SK-N-SH (cell line): ENCODE data around the gene CELF4. TPM values are rescaled to one million over a fixed set of nuclear protein-coding genes. Genes with fewer than 3 reads are reported as not detected.

Source experiments
- CTCF ChIA-PET: fragments of 300-600, 350-600 bp; formaldehyde crosslinking; extraction: SDS; loops from one replicate; lab custom pipeline; 2021; lab: Yijun Ruan, JAX
- POLR2A ChIA-PET: fragments of 350-600 bp; sonication (Branson Sonifier 250); formaldehyde crosslinking; extraction: SDS; loops from one replicate; lab custom pipeline; 2020; ENCODE audit warnings: antibody characterized with exemption, inconsistent platforms; lab: Yijun Ruan, JAX
- DNase-seq: peaks from one replicate; pipeline ENCODE4 v3.0.0; 2012
- H2AFZ ChIP-seq: fragments of 200-600 bp; sonication (generic); 2 replicates; pipeline ENCODE4 v1.8.1; 2016; ENCODE audit warnings: antibody characterized with exemption, mild to moderate bottlenecking, low read depth
- H3F3A ChIP-seq: fragments of 200-600 bp; sonication (generic); replicated peaks from 2 replicates; pipeline ENCODE3; 2016; ENCODE audit warnings: antibody characterized with exemption, mild to moderate bottlenecking; ENCODE audit not compliant: insufficient read depth
- H3K27ac ChIP-seq, 2 experiments: fragments of 200-500 bp in 1 of 2; fragments of 200-600 bp in 1 of 2; sonication (Bioruptor generic) in 1 of 2; sonication (generic), shearing (Covaris generic) in 1 of 2; 2 replicates each; pipeline versions ENCODE4 v1.5.1 to v1.6.1; 2014 to 2016; ENCODE audit warnings: low read depth in 2 of 2, inconsistent platforms in 1 of 2, low read length in 1 of 2, mild to moderate bottlenecking in 1 of 2, mixed read lengths in 1 of 2
- H3K27me3 ChIP-seq: fragments of 200-600 bp; sonication (generic), shearing (Covaris generic); 2 replicates; pipeline ENCODE4 v1.6.1; 2016; ENCODE audit warnings: mixed run types; ENCODE audit not compliant: insufficient read depth
- H3K36me3 ChIP-seq, 2 experiments: fragments of 200-500 bp in 1 of 2; fragments of 200-600 bp in 1 of 2; sonication (Bioruptor generic) in 1 of 2; sonication (generic) in 1 of 2; replicated peaks in 1 of 2; 2 replicates each; pipeline versions ENCODE3 to v1.5.1; 2014 to 2016; ENCODE audit warnings: low read length in 1 of 2, mild to moderate bottlenecking in 1 of 2; ENCODE audit not compliant: insufficient read depth in 2 of 2, control insufficient read depth in 1 of 2
- H3K4me1 ChIP-seq, 2 experiments: fragments of 200-500 bp in 1 of 2; fragments of 200-600 bp in 1 of 2; sonication (Bioruptor generic) in 1 of 2; sonication (generic), shearing (Covaris generic) in 1 of 2; 2 replicates each; pipeline versions ENCODE4 v1.5.1 to v1.6.1; 2014 to 2016; ENCODE audit warnings: low read depth in 1 of 2, low read length in 1 of 2, mixed run types in 1 of 2; ENCODE audit not compliant: insufficient read depth in 2 of 2, control insufficient read depth in 1 of 2
- H3K4me2 ChIP-seq: fragments of 200-600 bp; sonication (generic), shearing (Covaris generic); 2 replicates; pipeline ENCODE4 v1.6.1; 2017; ENCODE audit warnings: mixed run types
- H3K4me3 ChIP-seq, 2 experiments: fragments of 200-500 bp in 1 of 2; fragments of 200-600 bp in 1 of 2; sonication (Bioruptor generic) in 1 of 2; sonication (generic), shearing (Covaris generic) in 1 of 2; 2 replicates each; pipeline versions ENCODE4 v1.5.1 to v1.8.1; 2014 to 2016; ENCODE audit warnings: low read depth in 2 of 2, inconsistent platforms in 1 of 2, low read length in 1 of 2, mild to moderate bottlenecking in 1 of 2, mixed read lengths in 1 of 2, moderate library complexity in 1 of 2
- H3K79me2 ChIP-seq: fragments of 200-600 bp; sonication (generic); 2 replicates; pipeline ENCODE4 v1.8.1; 2017; ENCODE audit warnings: mild to moderate bottlenecking; ENCODE audit not compliant: insufficient read depth
- H3K9ac ChIP-seq: fragments of 200-600 bp; sonication (generic); 2 replicates; pipeline ENCODE4 v1.6.1; 2017; ENCODE audit warnings: mixed run types
- H3K9me2 ChIP-seq: fragments of 200-600 bp; sonication (generic); 2 replicates; pipeline ENCODE4 v1.6.1; 2017; ENCODE audit warnings: mixed run types
- H3K9me3 ChIP-seq: fragments of 200-600 bp; sonication (generic); 2 replicates; pipeline ENCODE4 v1.6.1; 2017; ENCODE audit warnings: mixed run types, mild to moderate bottlenecking, moderate library complexity
- H4K20me1 ChIP-seq: fragments of 200-600 bp; sonication (generic); 2 replicates; pipeline ENCODE4 v1.6.1; 2017; ENCODE audit warnings: mild to moderate bottlenecking, mixed run types; ENCODE audit not compliant: insufficient read depth
- CHD2 ChIP-seq: fragments of 150-350 bp; IDR thresholded peaks from 2 replicates; pipeline ENCODE4 v1.6.1; 2018; ENCODE audit warnings: low read length; ENCODE audit not compliant: partially characterized antibody
- EP300 ChIP-seq, 2 experiments: IDR thresholded peaks; 2 replicates each; pipeline versions ENCODE4 v1.4.0 to v1.6.1; 2012; ENCODE audit warnings: borderline replicate concordance in 1 of 2, low read depth in 1 of 2, low read length in 1 of 2
- FOSL2 ChIP-seq: IDR thresholded peaks from 2 replicates; pipeline ENCODE4 v1.4.0; 2012; ENCODE audit warnings: low read depth, mild to moderate bottlenecking, moderate library complexity, borderline replicate concordance
- FOXJ3 ChIP-seq: sonication (generic); formaldehyde crosslinking; IDR thresholded peaks from 2 replicates; pipeline ENCODE4 v1.5.1; 2020; ENCODE audit warnings: mild to moderate bottlenecking, missing genetic modification reagents
- GATA2 ChIP-seq: sonication (generic); formaldehyde crosslinking; IDR thresholded peaks from 2 replicates; pipeline ENCODE4 v1.5.0; 2020; ENCODE audit warnings: mild to moderate bottlenecking, missing genetic modification reagents
- JUND ChIP-seq: IDR thresholded peaks from 2 replicates; pipeline ENCODE4 v1.4.0; 2012
- MXI1 ChIP-seq: IDR thresholded peaks from 2 replicates; pipeline ENCODE4 v1.6.1; 2012; ENCODE audit warnings: mild to moderate bottlenecking, low read depth, low read length, improper control_type of control experiment
- NFIC ChIP-seq: IDR thresholded peaks from 2 replicates; pipeline ENCODE4 v1.4.0; 2012; ENCODE audit warnings: borderline replicate concordance
- RAD21 ChIP-seq: IDR thresholded peaks from 2 replicates; pipeline ENCODE4 v1.6.1; 2012; ENCODE audit warnings: mild to moderate bottlenecking, low read length
- RCOR1 ChIP-seq: fragments of 150-350 bp; IDR thresholded peaks from 2 replicates; pipeline ENCODE4 v1.6.1; 2017; ENCODE audit warnings: antibody characterized with exemption, low read length
- REST ChIP-seq: IDR thresholded peaks from 2 replicates; pipeline ENCODE4 v1.6.1; 2012; ENCODE audit warnings: mild to moderate bottlenecking, low read depth, low read length, moderate library complexity
- SMC3 ChIP-seq: IDR thresholded peaks from 2 replicates; pipeline ENCODE4 v1.6.1; 2012; ENCODE audit warnings: low read depth, low read length, improper control_type of control experiment
- TCF12 ChIP-seq: IDR thresholded peaks from 2 replicates; pipeline ENCODE4 v1.4.0; 2012
- TEAD4 ChIP-seq: IDR thresholded peaks from 2 replicates; pipeline ENCODE4 v1.4.0; 2012; ENCODE audit warnings: mild to moderate bottlenecking, borderline replicate concordance; ENCODE audit not compliant: insufficient read depth
- USF2 ChIP-seq: fragments of 150-350 bp; IDR thresholded peaks from 2 replicates; pipeline ENCODE4 v1.6.1; 2017; ENCODE audit warnings: antibody characterized with exemption, low read length, low read depth, borderline replicate concordance
- WGBS: methylation state at CpG from one replicate; pipeline ENCODE4 v1.1.6; 2017; ENCODE audit warnings: low lambda C conversion rate; 5-methylcytosine and 5-hydroxymethylcytosine counted together
- polyA plus RNA-seq, 3 experiments: library from polyadenylated mRNA; depleted of rRNA; stranded (reverse); fragments of >200 nt; gene quantifications; 2 replicates each; pipeline ENCODE4 v1.2.3, GENCODE V29; 2012

CELF4 gene
- polyA plus RNA-seq, 1 of the 3 experiments (the other 2 are of a cell fraction): 0.26 TPM

- POLR2A ChIA-PET: interaction anchor here (0.7 to 1.2 kb wide), 2 partner anchors 12 to 13 kb away, joined by 3 read pairs; no protein-coding TSS in a partner anchor
- no peaks in the 10 kb centered on the region for H4K20me1 ChIP-seq
- CTCF ChIA-PET: interaction anchor here (1.0 to 2.2 kb wide), 8 partner anchors 12 to 187 kb away, joined by 3 to 10 read pairs (median 4); no protein-coding TSS in a partner anchor
- no peaks in the 10 kb centered on the region for H3K79me2 ChIP-seq
- no peak overlapping the region for H2AFZ ChIP-seq
- peak; percentile 87 for DNase-seq
- no peak overlapping the region for H3K4me3 ChIP-seq
- H3K9me2 ChIP-seq: no peaks in the 10 kb centered on the region
- TF ChIP-seq GATA2 (CRISPR knock-in tag) (peak; percentile 94), RAD21 (0 out of 2 replicates have a peak, but pooled peaks have one; percentile 16), TCF12 (peak; percentile 28; the same call in 1 of the 2 replicates), USF2 (no peak), REST (no peak), EP300 (IDR thresholded peaks at IDR 0.05; ENCODE audit: borderline replicate concordance in 1 of 2, low read depth in 1 of 2, low read length in 1 of 2) (peak in 1 of 2 experiments; percentile 93; a peak in 2 of 4 replicates), RCOR1 (peak; percentile 75; the same call in 1 of the 2 replicates), SMC3 (no peak), FOXJ3 (CRISPR knock-in tag) (peak; percentile 71; the same call in 1 of the 2 replicates), MXI1 (peak; percentile 81), NFIC (no peak), TEAD4 (no peak), JUND (no peak), FOSL2 (no peak), CHD2 (peak; percentile 51)
- peak overlapping the region in 1 of 2 experiments; percentile 88; a peak in 2 of 4 replicates for H3K27ac ChIP-seq
- no peaks in the 10 kb centered on the region for H3K9me3 ChIP-seq
- H3K4me1 ChIP-seq: peaks cover 0 to 68% of the 10 kb centered on the region in 2 experiments; a peak in 2 of 4 replicates
- WGBS: 32% methylated on average over 16 of the region's 19 CpGs
- H3F3A ChIP-seq: no peaks in the 10 kb centered on the region
- no peaks in the 10 kb centered on the region for H3K27me3 ChIP-seq
- no peak overlapping the region for H3K4me2 ChIP-seq
- H3K9ac ChIP-seq: no peak overlapping the region
- H3K36me3 ChIP-seq: no peaks in the 10 kb centered on the region
These were observed 43.8 kb downstream of the CELF4 start for GRCh38 chr18:37521510-37522465.
